Activated CD4-positive, alpha-beta T cell treated with anti-CD3 and anti-CD28 coated beads for 36 hours (primary cell): Measurements from ENCODE around the gene EPB41L5. TPM values are rescaled to one million over a fixed set of nuclear protein-coding genes. Genes with fewer than 3 reads are reported as not detected.
"Not testable (repeated sequence)": the region's sequence is repeated elsewhere in the genome, so short reads cannot be mapped to it uniquely, and the experiment has no call there.

Source experiments
- ATAC-seq: fragments of 200-7000 bp; cut with Tn5 transposase; one replicate; pipeline ENCODE4 v1.10.0; 2021; ENCODE audit warnings: mild to moderate bottlenecking, moderate library complexity
- CTCF ChIA-PET: fragments of 350-600 bp; sonication (Branson Sonifier 250); formaldehyde crosslinking; loops from one replicate; lab custom pipeline; 2021; ENCODE audit warnings: antibody characterized with exemption; lab: Charles Lee
- POLR2A ChIA-PET: fragments of 350-600 bp; sonication (Branson Sonifier 250); formaldehyde crosslinking; loops from one replicate; lab custom pipeline; 2021; ENCODE audit warnings: antibody characterized with exemption, inconsistent platforms; lab: Charles Lee
- DNase-seq: peaks from one replicate; pipeline ENCODE4 v3.0.0-alpha.2; 2020
- H3K27ac Mint-ChIP-seq: one replicate; pipeline ENCODE4 v1.8.0; 2021; ENCODE audit warnings: mixed read lengths
- H3K27me3 Mint-ChIP-seq: one replicate; pipeline ENCODE4 v1.8.0; 2021; ENCODE audit warnings: mixed read lengths
- H3K36me3 Mint-ChIP-seq: one replicate; pipeline ENCODE4 v1.8.0; 2021; ENCODE audit warnings: low read depth, mixed read lengths
- H3K4me1 Mint-ChIP-seq: one replicate; pipeline ENCODE4 v1.8.0; 2021; ENCODE audit warnings: mixed read lengths
- H3K4me3 Mint-ChIP-seq: one replicate; pipeline ENCODE4 v1.8.0; 2021; ENCODE audit warnings: mild to moderate bottlenecking, moderate library complexity, mixed read lengths
- H3K9me3 Mint-ChIP-seq: one replicate; pipeline ENCODE4 v1.8.0; 2021; ENCODE audit warnings: low read depth, mixed read lengths
- intact Hi-C, 2 experiments: fragments of 100-400 bp; cut with DNase I in 1 of 2; cut with micrococcal nuclease in 1 of 2; formaldehyde crosslinking; loops; one replicate each; pipeline versions ENCODE4 v1.14.2 to v1.15.1; 2022 to 2024; cut with DNase I, micrococcal nuclease
- total RNA-seq, 2 experiments: library from RNA; stranded (reverse); gene quantifications; one replicate each; pipeline ENCODE4 v1.2.3, GENCODE V29; 2021

EPB41L5 gene
- total RNA-seq, 2 experiments from 2014 or later, result 2.2 to 2.4 TPM

DNA sequence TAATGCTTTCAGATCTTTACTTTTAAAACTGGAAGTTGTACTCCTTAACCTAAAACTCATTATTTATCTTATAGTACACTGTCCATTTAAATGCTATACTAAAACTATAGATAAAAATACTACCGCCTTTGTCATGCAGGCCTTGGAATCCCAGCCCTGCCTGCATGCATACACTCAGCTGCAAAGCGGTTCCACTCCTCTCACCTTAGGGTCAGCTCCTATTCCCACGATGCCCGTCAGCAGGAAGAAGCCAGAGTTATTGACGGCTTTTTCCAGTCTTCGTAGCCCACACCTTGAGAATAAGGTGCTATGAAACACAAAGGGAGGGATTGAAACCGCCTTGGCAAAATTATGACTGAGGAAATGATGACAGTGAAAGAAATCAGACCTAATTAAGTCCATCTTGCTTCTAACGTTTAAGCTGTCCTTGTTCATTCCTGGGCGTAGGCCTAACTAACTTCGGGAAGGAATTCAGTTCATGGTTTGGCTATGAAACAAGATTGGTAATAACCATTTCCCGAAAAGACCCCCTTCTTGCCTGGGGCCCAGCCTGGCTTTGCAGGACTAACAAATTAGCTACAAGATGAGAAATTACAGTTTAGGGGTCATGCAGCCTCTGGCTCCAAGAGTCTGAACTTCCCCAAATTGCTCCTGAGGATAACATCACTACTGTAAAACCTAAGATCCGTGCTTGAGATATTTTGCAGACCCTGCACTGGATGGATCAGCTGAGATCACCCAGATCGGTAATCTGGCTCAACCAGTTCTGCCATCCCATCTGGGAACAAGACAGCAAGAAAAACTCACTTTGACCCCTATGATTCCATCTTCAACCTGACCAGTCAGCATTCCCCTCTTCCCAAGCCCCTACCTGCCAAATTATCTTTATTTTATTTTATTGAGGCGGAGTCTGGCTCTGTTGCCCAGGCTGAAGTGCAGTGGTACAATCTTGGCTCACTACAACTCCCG lies 17.1 kb downstream of the EPB41L5 start:
- H3K27ac Mint-ChIP-seq, result no peak overlapping the region
- H3K27me3 Mint-ChIP-seq, result no peaks in the 10 kb centered on the region
- ATAC-seq (no peak), DNase-seq (no peak)
- peaks cover 8% of the 10 kb centered on the region for H3K9me3 Mint-ChIP-seq
- ChIA-PET CTCF (interaction anchor here (0.6 kb wide), 1 partner anchor 162 kb away, joined by 3 read pairs; no protein-coding TSS in a partner anchor), POLR2A (no interaction called here)
- H3K4me3 Mint-ChIP-seq, result no peak overlapping the region
- intact Hi-C loops, result no loop called here
- H3K4me1 Mint-ChIP-seq, result peaks cover 3% of the 10 kb centered on the region
- peaks cover 14% of the 10 kb centered on the region for H3K36me3 Mint-ChIP-seq

DNA sequence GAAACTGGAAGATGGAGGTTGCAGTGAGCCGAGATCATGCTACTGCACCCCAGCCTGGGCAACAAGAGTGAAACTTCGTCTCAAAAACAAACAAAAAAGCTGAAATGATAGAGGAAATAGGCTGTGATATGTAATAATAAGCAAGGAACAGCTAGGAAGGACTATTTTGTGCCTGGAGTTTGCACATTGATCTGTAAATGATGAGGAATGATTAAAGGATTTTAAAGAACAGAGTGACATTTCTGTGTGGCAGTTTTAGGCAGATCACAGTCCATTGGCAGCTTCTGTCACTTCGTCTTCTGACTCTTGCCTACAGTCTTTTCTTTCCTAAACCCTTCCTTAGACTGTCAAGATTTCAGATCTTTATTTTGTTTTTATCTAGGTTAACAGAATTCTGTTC lies 19.4 kb downstream of the EPB41L5 start:
- Mint-ChIP-seq H3K4me3 (no peak overlapping the region), H3K9me3 (no peaks in the 10 kb centered on the region), H3K27ac (no peak overlapping the region), H3K27me3 (no peaks in the 10 kb centered on the region), H3K4me1 (peaks cover 3% of the 10 kb centered on the region), H3K36me3 (peaks cover 4% of the 10 kb centered on the region)
- ChIA-PET CTCF (interaction anchor here (0.6 kb wide), 1 partner anchor 104 kb away, joined by 3 read pairs; no protein-coding TSS in a partner anchor), POLR2A (no interaction called here)
- ATAC-seq, result no peak
- no peak for DNase-seq
- intact Hi-C loops, result no loop called here

DNA sequence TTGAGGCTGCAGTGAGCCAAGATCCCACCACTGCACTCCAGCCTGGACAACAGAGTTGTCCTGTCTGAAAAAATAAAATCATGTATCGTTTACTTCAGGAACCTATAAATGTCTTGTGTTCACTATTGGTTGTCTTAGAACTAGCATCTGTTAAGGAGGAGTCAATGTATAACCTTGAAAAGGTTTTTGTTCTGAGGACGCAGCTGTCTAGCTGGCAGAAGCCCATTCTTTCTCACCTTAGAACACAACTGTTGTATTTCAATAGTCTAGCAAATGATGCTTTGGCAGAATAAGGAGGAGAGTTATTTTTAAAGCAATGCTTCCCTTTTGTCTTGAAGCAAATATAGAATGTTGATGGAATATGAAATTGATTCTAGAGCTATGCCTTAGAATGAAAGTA lies 21.1 kb downstream of the EPB41L5 start:
- ChIA-PET CTCF (interaction anchor here (1.0 kb wide), 1 partner anchor 47 kb away, joined by 4 read pairs; no protein-coding TSS in a partner anchor), POLR2A (no interaction called here)
- Mint-ChIP-seq H3K36me3 (peaks cover 3% of the 10 kb centered on the region), H3K27me3 (no peaks in the 10 kb centered on the region), H3K4me3 (no peak overlapping the region), H3K4me1 (peaks cover 3% of the 10 kb centered on the region), H3K9me3 (peaks cover 2% of the 10 kb centered on the region), H3K27ac (no peak overlapping the region)
- intact Hi-C loops, result no loop called here
- DNase-seq (no peak), ATAC-seq (no peak)

DNA sequence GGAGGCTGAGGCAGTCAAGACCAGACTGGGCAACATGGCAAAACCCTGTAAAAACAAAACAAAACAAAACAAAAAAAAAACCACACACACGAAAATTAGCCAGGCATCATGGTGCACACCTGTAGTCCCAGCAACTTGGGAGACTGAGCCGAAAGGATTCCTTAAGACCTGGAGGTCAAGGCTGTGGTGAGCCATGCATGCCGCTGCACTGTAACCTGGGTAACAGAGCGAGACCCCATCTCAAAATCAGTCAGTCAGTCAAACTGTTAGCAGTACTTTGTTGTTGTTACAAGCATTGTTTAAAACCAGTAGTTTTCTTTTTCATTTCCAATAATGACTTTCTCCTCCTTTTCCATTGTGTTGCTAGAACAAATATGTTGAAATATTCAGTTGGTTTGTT lies 21.7 kb downstream of the EPB41L5 start:
- DNase-seq, result no peak
- peaks cover 3% of the 10 kb centered on the region for H3K36me3 Mint-ChIP-seq
- no peaks in the 10 kb centered on the region for H3K27me3 Mint-ChIP-seq
- H3K4me3 Mint-ChIP-seq, result no peak overlapping the region
- H3K9me3 Mint-ChIP-seq, result peaks cover 4% of the 10 kb centered on the region
- ChIA-PET CTCF (interaction anchor here (1.0 kb wide), 1 partner anchor 48 kb away, joined by 4 read pairs; no protein-coding TSS in a partner anchor), POLR2A (no interaction called here)
- no peak overlapping the region for H3K27ac Mint-ChIP-seq
- ATAC-seq, result no peak
- intact Hi-C loops, result no loop called here
- H3K4me1 Mint-ChIP-seq, result peaks cover 3% of the 10 kb centered on the region

DNA sequence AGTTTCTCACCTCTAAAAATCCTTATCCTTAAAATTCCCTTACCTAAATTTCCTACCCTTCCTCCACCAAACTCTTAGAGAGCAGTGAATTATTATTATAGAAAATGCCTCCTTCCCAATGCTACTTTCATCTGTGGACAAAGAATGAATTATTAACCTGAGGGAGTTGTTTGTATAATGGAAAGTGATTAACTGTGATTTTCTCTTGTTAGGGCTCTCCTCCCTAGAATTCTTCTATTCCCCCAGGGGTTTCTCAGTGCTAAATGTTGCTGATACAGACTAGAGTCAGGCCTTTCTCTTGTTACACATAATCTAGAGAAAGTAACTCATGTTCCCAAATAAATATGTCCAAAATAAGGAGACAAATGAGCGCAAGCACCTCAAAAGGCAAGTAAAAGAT lies 23.3 kb downstream of the EPB41L5 start:
- intact Hi-C loops, result no loop called here
- Mint-ChIP-seq H3K4me1 (peaks cover 2% of the 10 kb centered on the region), H3K9me3 (peaks cover 4% of the 10 kb centered on the region), H3K4me3 (no peak overlapping the region), H3K27me3 (no peaks in the 10 kb centered on the region), H3K36me3 (no peaks in the 10 kb centered on the region), H3K27ac (no peak overlapping the region)
- ChIA-PET POLR2A (no interaction called here), CTCF (no interaction called here)
- no peak for DNase-seq
- no peak for ATAC-seq

DNA sequence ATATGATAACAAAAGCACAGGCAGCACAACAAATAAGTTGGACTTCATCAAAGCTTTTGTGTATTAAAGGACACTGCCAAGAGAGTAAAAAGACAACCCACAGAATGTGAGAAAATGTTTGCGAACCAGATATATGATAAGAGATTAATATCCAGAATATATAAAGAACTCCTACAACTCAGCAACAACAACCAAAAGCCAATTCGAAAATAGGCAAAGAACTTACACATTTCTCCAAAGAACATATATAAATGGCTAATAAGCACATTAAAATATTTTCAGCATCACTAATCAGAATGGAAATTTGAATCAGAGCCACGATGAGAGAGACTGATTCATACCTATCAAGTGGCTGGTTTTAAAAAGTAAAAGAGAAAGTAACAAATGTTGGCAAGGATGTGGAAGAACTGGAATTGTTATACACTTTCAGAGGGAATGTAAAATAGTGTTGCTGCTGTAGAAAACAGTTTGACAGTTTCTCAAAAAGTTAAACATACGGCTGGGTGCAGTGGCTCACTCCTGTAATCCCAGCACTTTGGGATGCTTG lies 25.2 kb downstream of the EPB41L5 start:
- Mint-ChIP-seq H3K27me3 (no peaks in the 10 kb centered on the region), H3K4me3 (no peak overlapping the region), H3K4me1 (no peaks in the 10 kb centered on the region), H3K9me3 (peaks cover 4% of the 10 kb centered on the region), H3K27ac (no peak overlapping the region), H3K36me3 (peaks cover 4% of the 10 kb centered on the region)
- ATAC-seq (no peak), DNase-seq (no peak)
- POLR2A ChIA-PET, result no interaction called here
- CTCF ChIA-PET, result no interaction called here
- intact Hi-C loops, result no loop called here

DNA sequence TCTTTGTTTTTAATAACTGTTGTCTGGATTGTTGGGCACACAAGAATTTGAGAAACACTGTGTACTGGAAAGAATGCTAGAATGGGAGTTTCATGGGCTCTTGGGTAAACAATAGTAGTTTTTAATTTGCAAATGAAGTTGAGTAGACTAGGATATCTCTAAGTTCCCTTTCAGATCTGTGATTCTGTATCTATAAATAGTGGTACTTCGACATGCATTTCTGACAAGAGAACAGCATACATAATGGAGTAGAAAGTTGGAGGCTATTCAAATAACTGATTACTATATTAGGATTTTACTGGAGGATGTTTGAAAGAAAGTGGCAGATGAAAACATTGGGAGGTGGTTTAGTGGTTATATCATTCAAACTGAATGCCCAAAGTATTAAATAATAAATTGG lies 29.5 kb downstream of the EPB41L5 start:
- DNase-seq, result no peak
- H3K4me3 Mint-ChIP-seq, result no peak overlapping the region
- H3K27me3 Mint-ChIP-seq, result no peaks in the 10 kb centered on the region
- no peak overlapping the region for H3K27ac Mint-ChIP-seq
- ATAC-seq, result no peak
- H3K4me1 Mint-ChIP-seq, result peaks cover 5% of the 10 kb centered on the region
- H3K9me3 Mint-ChIP-seq, result peaks cover 10% of the 10 kb centered on the region
- H3K36me3 Mint-ChIP-seq, result peaks cover 18% of the 10 kb centered on the region
- CTCF ChIA-PET, result no interaction called here
- POLR2A ChIA-PET, result no interaction called here
- intact Hi-C loops, result no loop called here

DNA sequence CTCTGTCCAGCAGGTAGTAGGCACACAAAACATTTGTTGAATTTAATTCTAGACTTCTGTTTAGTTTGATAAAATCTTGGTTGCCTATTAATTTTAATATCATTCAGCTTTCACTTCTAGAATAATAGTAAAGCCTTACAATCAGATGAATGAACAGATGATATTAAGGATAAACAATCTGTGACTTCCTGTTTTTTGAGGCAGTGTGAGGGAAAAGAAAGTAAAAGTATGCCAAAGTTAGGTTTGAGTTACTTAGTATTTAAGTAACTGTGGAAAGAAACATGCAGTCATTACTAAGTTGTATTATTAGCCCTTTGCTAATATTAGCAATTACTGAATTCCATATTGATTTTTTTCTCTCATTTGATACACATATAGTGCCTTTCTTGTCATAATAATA lies 31.5 kb downstream of the EPB41L5 start:
- H3K36me3 Mint-ChIP-seq, result peaks cover 27% of the 10 kb centered on the region
- ATAC-seq (no peak), DNase-seq (no peak)
- no peak overlapping the region for H3K27ac Mint-ChIP-seq
- CTCF ChIA-PET, result no interaction called here
- H3K4me1 Mint-ChIP-seq, result peaks cover 5% of the 10 kb centered on the region
- POLR2A ChIA-PET, result no interaction called here
- peaks cover 16% of the 10 kb centered on the region for H3K9me3 Mint-ChIP-seq
- intact Hi-C loops, result no loop called here
- H3K27me3 Mint-ChIP-seq, result no peaks in the 10 kb centered on the region
- H3K4me3 Mint-ChIP-seq, result no peak overlapping the region

DNA sequence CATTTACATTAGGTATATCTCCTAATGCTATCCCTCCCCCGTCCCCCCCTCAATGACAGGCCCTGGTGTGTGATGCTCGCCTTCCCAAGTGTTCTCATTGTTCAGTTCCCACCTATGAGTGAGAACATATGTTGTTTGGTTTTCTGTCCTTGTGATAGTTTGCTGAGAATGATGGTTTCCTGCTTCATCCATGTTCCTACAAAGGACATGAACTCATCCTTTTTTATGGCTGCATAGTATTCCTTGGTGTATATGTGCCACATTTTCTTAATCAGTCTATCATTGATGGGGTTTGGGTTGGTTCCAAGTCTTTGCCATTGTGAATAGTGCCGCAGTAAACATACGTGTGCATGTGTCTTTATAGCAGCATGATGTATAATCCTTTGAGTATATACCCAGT lies 32.9 kb downstream of the EPB41L5 start:
- H3K27me3 Mint-ChIP-seq, CTCF ChIA-PET, H3K4me1 Mint-ChIP-seq, intact Hi-C loops, POLR2A ChIA-PET, ATAC-seq, H3K27ac Mint-ChIP-seq, H3K4me3 Mint-ChIP-seq, DNase-seq: not testable (repeated sequence)
- peaks cover 35% of the 10 kb centered on the region for H3K36me3 Mint-ChIP-seq
- H3K9me3 Mint-ChIP-seq, result peaks cover 22% of the 10 kb centered on the region

DNA sequence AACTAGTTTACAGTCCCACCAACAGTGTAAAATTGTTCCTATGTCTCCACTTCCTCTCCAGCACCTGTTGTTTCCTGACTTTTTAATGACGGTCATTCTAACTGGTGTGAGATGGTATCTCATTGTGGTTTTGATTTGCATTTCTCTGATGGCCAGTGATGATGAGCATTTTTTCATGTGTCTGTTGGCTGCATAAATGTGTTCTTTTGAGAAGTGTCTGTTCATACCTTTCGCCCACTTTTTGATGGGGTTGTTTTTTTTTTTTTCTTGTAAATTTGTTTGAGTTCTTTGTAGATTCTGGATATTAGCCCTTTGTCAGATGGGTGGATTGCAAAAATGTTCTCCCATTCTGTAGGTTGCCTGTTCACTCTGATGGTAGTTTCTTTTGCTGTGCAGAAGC lies 33.4 kb downstream of the EPB41L5 start:
- POLR2A ChIA-PET, intact Hi-C loops, H3K27me3 Mint-ChIP-seq, H3K4me1 Mint-ChIP-seq, CTCF ChIA-PET, H3K4me3 Mint-ChIP-seq, H3K27ac Mint-ChIP-seq, DNase-seq, ATAC-seq: not testable (repeated sequence)
- peaks cover 35% of the 10 kb centered on the region for H3K36me3 Mint-ChIP-seq
- H3K9me3 Mint-ChIP-seq, result peaks cover 22% of the 10 kb centered on the region

DNA sequence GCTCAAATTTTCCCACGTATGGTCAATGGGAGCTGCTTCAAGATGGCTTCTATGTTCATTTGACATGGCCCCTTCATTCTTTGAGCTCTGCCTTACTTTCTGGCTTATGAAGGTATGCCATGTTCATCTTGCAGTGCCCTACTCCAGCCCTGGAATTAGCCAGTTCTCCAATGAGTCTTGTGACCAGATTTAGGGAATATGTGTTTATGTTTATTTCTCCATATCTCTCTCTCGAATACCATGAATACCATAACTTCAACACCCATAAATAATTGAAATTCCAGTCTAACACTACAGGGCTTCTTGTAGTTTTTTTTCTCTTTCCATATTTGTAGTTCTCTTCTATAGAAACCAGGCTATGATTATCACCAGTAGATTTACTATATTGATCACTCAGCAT lies 39.7 kb downstream of the EPB41L5 start:
- no peak overlapping the region for H3K4me3 Mint-ChIP-seq
- H3K27me3 Mint-ChIP-seq, result no peaks in the 10 kb centered on the region
- H3K27ac Mint-ChIP-seq, result no peak overlapping the region
- H3K4me1 Mint-ChIP-seq, result no peaks in the 10 kb centered on the region
- intact Hi-C loops, result no loop called here
- CTCF ChIA-PET, result interaction anchor here (0.9 kb wide), 1 partner anchor 122 kb away, joined by 3 read pairs; no protein-coding TSS in a partner anchor
- H3K9me3 Mint-ChIP-seq, result peaks cover 26% of the 10 kb centered on the region
- ATAC-seq (no peak), DNase-seq (no peak)
- peaks cover 31% of the 10 kb centered on the region for H3K36me3 Mint-ChIP-seq
- POLR2A ChIA-PET, result no interaction called here

DNA sequence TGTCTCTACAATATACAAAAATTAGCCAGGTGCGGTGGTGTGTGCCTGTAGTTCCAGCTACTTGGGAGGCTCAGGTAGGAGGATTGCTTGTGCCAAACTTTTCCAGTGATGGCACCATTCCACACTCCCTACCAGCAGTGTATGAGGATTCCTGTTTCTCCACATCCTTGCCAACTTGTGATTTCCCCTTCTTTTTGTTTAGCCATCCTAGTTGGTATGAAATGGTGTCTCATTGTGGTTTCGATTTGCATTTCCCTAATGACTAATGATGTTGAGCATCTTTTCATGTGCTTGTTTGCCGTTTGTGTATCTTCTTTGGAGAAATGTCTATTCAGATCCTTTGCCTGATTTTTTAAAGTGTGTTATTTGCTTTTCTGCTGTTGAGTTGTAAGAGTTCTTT lies 41.0 kb downstream of the EPB41L5 start:
- ChIA-PET CTCF (no interaction called here), POLR2A (no interaction called here)
- intact Hi-C loops, result no loop called here
- peaks cover 17% of the 10 kb centered on the region for H3K9me3 Mint-ChIP-seq
- H3K4me1 Mint-ChIP-seq, result no peaks in the 10 kb centered on the region
- no peak for DNase-seq
- no peak overlapping the region for H3K27ac Mint-ChIP-seq
- ATAC-seq, result no peak
- peaks cover 24% of the 10 kb centered on the region for H3K36me3 Mint-ChIP-seq
- H3K27me3 Mint-ChIP-seq, result no peaks in the 10 kb centered on the region
- H3K4me3 Mint-ChIP-seq, result no peak overlapping the region
